Fibroblast of lung (primary cell): ENCODE results near the gene MREG.

Experiments
- EZH2 ChIP-seq: IDR thresholded peaks from 2 replicates; pipeline ENCODE4 v1.5.1; 2012; ENCODE audit warnings: low read length, control low read depth, mild to moderate bottlenecking; ENCODE audit errors: missing control alignments
- TF ChIP-seq, protein P1 (sequence below), 2 donors: IDR thresholded peaks in 1 of 2; conservative IDR thresholded peaks in 1 of 2; 1 replicate in 1 of 2; 2 replicates in 1 of 2; pipeline ENCODE4 v1.5.1; 2011 to 2012; ENCODE audit warnings: low read length in 2 of 2, control low read depth in 1 of 2, inconsistent platforms in 1 of 2, low read depth in 1 of 2, mild to moderate bottlenecking in 1 of 2

DNA sequence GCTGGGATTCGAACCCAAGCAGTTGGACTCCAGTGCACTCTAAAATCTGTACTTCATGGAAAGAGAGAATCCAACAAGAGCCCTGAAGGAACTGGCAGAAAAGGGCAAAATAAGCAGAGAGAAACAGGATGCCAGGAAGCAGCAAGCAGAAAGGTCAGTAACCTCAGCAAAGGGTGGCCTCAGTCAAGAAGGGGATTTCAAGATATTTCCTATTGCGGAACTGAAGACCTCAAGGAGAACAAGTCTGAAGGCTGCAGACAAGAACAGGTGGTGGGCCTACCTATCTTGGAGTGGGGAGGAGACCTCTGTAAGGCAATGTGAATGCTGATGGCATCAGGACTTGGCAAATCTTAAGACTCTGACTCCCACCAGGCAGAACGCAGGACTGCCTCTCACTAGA, 20.1 kb upstream of the MREG start:
- TF ChIP-seq, protein P1, sequence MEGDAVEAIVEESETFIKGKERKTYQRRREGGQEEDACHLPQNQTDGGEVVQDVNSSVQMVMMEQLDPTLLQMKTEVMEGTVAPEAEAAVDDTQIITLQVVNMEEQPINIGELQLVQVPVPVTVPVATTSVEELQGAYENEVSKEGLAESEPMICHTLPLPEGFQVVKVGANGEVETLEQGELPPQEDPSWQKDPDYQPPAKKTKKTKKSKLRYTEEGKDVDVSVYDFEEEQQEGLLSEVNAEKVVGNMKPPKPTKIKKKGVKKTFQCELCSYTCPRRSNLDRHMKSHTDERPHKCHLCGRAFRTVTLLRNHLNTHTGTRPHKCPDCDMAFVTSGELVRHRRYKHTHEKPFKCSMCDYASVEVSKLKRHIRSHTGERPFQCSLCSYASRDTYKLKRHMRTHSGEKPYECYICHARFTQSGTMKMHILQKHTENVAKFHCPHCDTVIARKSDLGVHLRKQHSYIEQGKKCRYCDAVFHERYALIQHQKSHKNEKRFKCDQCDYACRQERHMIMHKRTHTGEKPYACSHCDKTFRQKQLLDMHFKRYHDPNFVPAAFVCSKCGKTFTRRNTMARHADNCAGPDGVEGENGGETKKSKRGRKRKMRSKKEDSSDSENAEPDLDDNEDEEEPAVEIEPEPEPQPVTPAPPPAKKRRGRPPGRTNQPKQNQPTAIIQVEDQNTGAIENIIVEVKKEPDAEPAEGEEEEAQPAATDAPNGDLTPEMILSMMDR (conservative IDR thresholded peaks at IDR 0.05 in 1 of 2, IDR thresholded peaks at IDR 0.05 in 1 of 2; ENCODE audit: low read depth in 1 of 2, low read length in 2 of 2), result no peak
- no peak for TF ChIP-seq EZH2
